B cell (primary cell): Measurements from ENCODE around the gene MAP3K5.

Experiments
- CTCF ChIP-seq: fragments of 200-600 bp; IDR thresholded peaks from one replicate; pipeline ENCODE4 v1.8.0; 2022; ENCODE audit warnings: antibody characterized with exemption, mild to moderate bottlenecking
- EZH2 ChIP-seq: IDR thresholded peaks from 2 replicates; pipeline ENCODE4 v1.6.1; 2012; ENCODE audit warnings: borderline replicate concordance, low read depth, mild to moderate bottlenecking, moderate library complexity, low read length; ENCODE audit not compliant: insufficient read depth, poor library complexity, severe bottlenecking

- TF ChIP-seq CTCF (no peak), EZH2 (no peak)
These were observed 52.8 kb downstream of the MAP3K5 start for GRCh38 chr6:136739501-136739900.
